NB4 (cell line): ENCODE data around the gene PLEKHA8.

ENCODE experiments used
- CTCF ChIP-seq: IDR thresholded peaks from one replicate; pipeline ENCODE4 v1.5.1; 2012; ENCODE audit warnings: low read depth, low read length
- MAX ChIP-seq: IDR thresholded peaks from 2 replicates; pipeline ENCODE4 v1.6.1; 2011; ENCODE audit warnings: low read depth, low read length
- POLR2A ChIP-seq: IDR thresholded peaks from 2 replicates; pipeline ENCODE4 v1.6.1; 2011; ENCODE audit warnings: mild to moderate bottlenecking; ENCODE audit not compliant: insufficient read length; ENCODE audit errors: extremely low read depth

GRCh38 chr7:30117896-30118295 lies 89.7 kb downstream of the PLEKHA8 start:
- no peak for TF ChIP-seq CTCF
- no peak for TF ChIP-seq POLR2A
- TF ChIP-seq MAX, result no peak
